Measurements from ENCODE around the gene NKTR.
"Not testable (repeated sequence)": the region's sequence is repeated elsewhere in the genome, so short reads cannot be mapped to it uniquely, and the experiment has no call there.

NKTR gene

GRCh38 chr3:42600111-42600957, at the start of gene NKTR:
TSS of gene NKTR (plus strand) at chr3:42600686. CDS start at chr3:42601007, 321 bp downstream.
- DNase-seq (ENCODE audit: low read depth), result peak; percentile 91

- DNase-seq (ENCODE audit: low read depth), result no peak
These were observed 47.7 kb upstream of the NKTR start for GRCh38 chr3:42552830-42553229.

- no peak for DNase-seq (ENCODE audit: low read depth)
These were observed 44.3 kb upstream of the NKTR start for GRCh38 chr3:42556089-42556632.

GRCh38 chr3:42556817-42557216, 43.7 kb upstream of the NKTR start:
- not testable (repeated sequence) for DNase-seq (ENCODE audit: low read depth)

GRCh38 chr3:42557854-42558253, 42.6 kb upstream of the NKTR start:
- no peak for DNase-seq (ENCODE audit: low read depth)

- no peak for DNase-seq (ENCODE audit: low read depth)
These were observed 38.2 kb upstream of the NKTR start for GRCh38 chr3:42562047-42562907.

GRCh38 chr3:42569593-42570142, 30.8 kb upstream of the NKTR start:
- DNase-seq (ENCODE audit: low read depth), result no peak

GRCh38 chr3:42572278-42572677, 28.2 kb upstream of the NKTR start:
- no peak for DNase-seq (ENCODE audit: low read depth)

GRCh38 chr3:42575137-42575741, 25.2 kb upstream of the NKTR start:
- no peak for DNase-seq (ENCODE audit: low read depth)

GRCh38 chr3:42578054-42578453, 22.4 kb upstream of the NKTR start:
- DNase-seq (ENCODE audit: low read depth), result no peak

GRCh38 chr3:42579346-42579745, 21.1 kb upstream of the NKTR start:
- not testable (repeated sequence) for DNase-seq (ENCODE audit: low read depth)

GRCh38 chr3:42581400-42581708, 19.1 kb upstream of the NKTR start:
- DNase-seq (ENCODE audit: low read depth), result no peak

GRCh38 chr3:42581709-42582473, 18.6 kb upstream of the NKTR start, which contains the start of gene SEC22C:
TSS of gene SEC22C (minus strand) at chr3:42581967. CDS start at chr3:42569046, 12,921 bp downstream.
- DNase-seq (ENCODE audit: low read depth), result peak; percentile 84

- no peak for DNase-seq (ENCODE audit: low read depth)
These were observed 17.9 kb upstream of the NKTR start for GRCh38 chr3:42582474-42583070.

GRCh38 chr3:42588625-42589024, 11.9 kb upstream of the NKTR start:
- DNase-seq (ENCODE audit: low read depth), result no peak

GRCh38 chr3:42589382-42590109, 10.9 kb upstream of the NKTR start:
- DNase-seq (ENCODE audit: low read depth), result no peak

GRCh38 chr3:42590989-42591756, 9.3 kb upstream of the NKTR start:
- no peak for DNase-seq (ENCODE audit: low read depth)

GRCh38 chr3:42591811-42592210, 8.7 kb upstream of the NKTR start:
- DNase-seq (ENCODE audit: low read depth), result no peak

GRCh38 chr3:42593635-42594034, 6.9 kb upstream of the NKTR start:
- no peak for DNase-seq (ENCODE audit: low read depth)
